PC-9 (cell line): ENCODE measurements around the gene CDH24. TPM values are rescaled to one million over a fixed set of nuclear protein-coding genes. Genes with fewer than 3 reads are reported as not detected.
A peak's percentile ranks its signal among the peaks of the same experiment; 100 is the strongest.

ENCODE experiments used
- BruUV-seq: library from RNA; stranded (reverse); fragments of 400-500 nt; replicated peaks from 2 replicates; lab custom pipeline; 2021; lab: Mats Ljungman, UMichigan
- CTCF ChIA-PET: fragments of 300-600 bp; sonication (Branson Sonifier 250); formaldehyde crosslinking; loops from one replicate; lab custom pipeline; 2022; ENCODE audit warnings: antibody characterized with exemption; lab: Charles Lee
- POLR2A ChIA-PET: fragments of 300-600 bp; sonication (Branson Sonifier 250); formaldehyde crosslinking; loops from one replicate; lab custom pipeline; 2022; ENCODE audit warnings: antibody characterized with exemption; ENCODE audit not compliant: unreplicated experiment; lab: Charles Lee
- DNase-seq, 2 experiments: peaks; one replicate each; pipeline versions ENCODE4 v3.0.0 to v3.0.0-alpha.2; 2015 to 2022; ENCODE audit warnings: mixed read lengths in 1 of 2
- H2AFZ ChIP-seq: fragments of 200-600 bp; sonication (generic); 2 replicates; pipeline ENCODE4 v1.8.1; 2017; ENCODE audit warnings: antibody characterized with exemption
- H3F3A ChIP-seq: fragments of 200-600 bp; sonication (generic); 2 replicates; pipeline ENCODE4 v1.8.1; 2017; ENCODE audit warnings: antibody characterized with exemption, mild to moderate bottlenecking, low read depth; ENCODE audit not compliant: insufficient read depth
- H3K27ac ChIP-seq: fragments of 200-600 bp; sonication (generic); 2 replicates; pipeline ENCODE4 v1.6.1; 2016; ENCODE audit warnings: mixed run types
- H3K27me3 ChIP-seq: fragments of 200-600 bp; sonication (generic); 2 replicates; pipeline ENCODE4 v1.6.1; 2016; ENCODE audit warnings: low read depth, mixed run types; ENCODE audit not compliant: insufficient read depth
- H3K36me3 ChIP-seq: fragments of 200-600 bp; sonication (generic); 2 replicates; pipeline ENCODE4 v1.6.1; 2016; ENCODE audit warnings: low read depth, mixed run types
- H3K4me1 ChIP-seq: fragments of 200-600 bp; sonication (generic); replicated peaks from 2 replicates; pipeline ENCODE4 v1.6.1; 2016; ENCODE audit warnings: mixed run types; ENCODE audit not compliant: insufficient read depth
- H3K4me2 ChIP-seq: fragments of 200-600 bp; sonication (generic); 2 replicates; pipeline ENCODE4 v1.6.1; 2017; ENCODE audit warnings: mixed run types
- H3K4me3 ChIP-seq: fragments of 200-600 bp; sonication (generic); 2 replicates; pipeline ENCODE4 v1.6.1; 2016; ENCODE audit warnings: mixed run types
- H3K79me2 ChIP-seq: fragments of 200-600 bp; sonication (generic); 2 replicates; pipeline ENCODE4 v1.6.1; 2017; ENCODE audit warnings: low read depth, mixed run types
- H3K9me2 ChIP-seq: fragments of 200-600 bp; sonication (generic); 2 replicates; pipeline ENCODE4 v1.8.1; 2017; ENCODE audit warnings: mild to moderate bottlenecking; ENCODE audit not compliant: insufficient read depth
- H3K9me3 ChIP-seq: fragments of 200-600 bp; sonication (generic); 2 replicates; pipeline ENCODE4 v1.8.1; 2016; ENCODE audit warnings: low read depth; ENCODE audit not compliant: insufficient read depth
- H4K20me1 ChIP-seq: fragments of 200-600 bp; sonication (generic); 2 replicates; pipeline ENCODE4 v1.8.1; 2017; ENCODE audit not compliant: insufficient read depth
- EZH2 ChIP-seq: fragments of 200-600 bp; sonication (generic); IDR thresholded peaks from 2 replicates; pipeline ENCODE4 v1.8.0; 2017; ENCODE audit warnings: antibody characterized with exemption, low read depth
- intact Hi-C: fragments of 100-400 bp; cut with micrococcal nuclease; formaldehyde crosslinking; loops from one replicate; pipeline ENCODE4 v1.10.0; 2022; ENCODE audit not compliant: unreplicated experiment
- total RNA-seq: library from RNA; stranded (reverse); gene quantifications from 2 replicates; pipeline ENCODE4 v1.2.3, GENCODE V29; 2021
- TF ChIP-seq, protein P1 (sequence below): fragments of 200-600 bp; sonication (generic); conservative IDR thresholded peaks from 2 replicates; pipeline ENCODE4 v1.6.1; 2017; ENCODE audit warnings: mixed run types, antibody characterized with exemption, mild to moderate bottlenecking, moderate library complexity

CDH24 gene
- total RNA-seq, 1 experiment from 2014 or later, result 16.4 TPM

DNA sequence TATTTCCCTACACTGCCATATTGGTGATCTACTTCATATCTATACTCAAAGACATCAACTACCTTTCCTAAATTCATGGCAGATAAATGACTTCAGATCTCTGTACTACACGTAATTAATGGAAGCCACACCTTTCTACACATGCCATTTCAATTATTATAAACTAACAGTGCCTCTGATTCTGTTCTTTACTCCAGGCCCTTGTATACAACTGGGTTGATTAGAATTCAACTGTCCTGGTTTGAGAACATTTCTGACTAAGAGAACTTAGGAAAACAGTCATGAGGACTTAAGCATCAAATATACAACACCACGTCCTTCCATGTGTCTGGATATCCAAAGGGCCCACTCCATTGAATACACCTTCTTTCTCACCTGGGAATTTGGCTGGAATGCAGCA is 35.8 kb upstream of the CDH24 start:
- BruUV-seq, result no TSS peak
- H4K20me1 ChIP-seq, result peaks cover 12% of the 10 kb centered on the region
- peaks cover 42% of the 10 kb centered on the region; the same call in 1 of the 2 replicates for H3K36me3 ChIP-seq
- H3F3A ChIP-seq, result peaks cover 8% of the 10 kb centered on the region
- no peak overlapping the region for H2AFZ ChIP-seq
- H3K27ac ChIP-seq, result no peak overlapping the region
- TF ChIP-seq EZH2, result no peak
- peaks cover 72% of the 10 kb centered on the region for H3K79me2 ChIP-seq
- H3K9me3 ChIP-seq, result no peaks in the 10 kb centered on the region
- H3K9me2 ChIP-seq, result no peaks in the 10 kb centered on the region
- H3K4me1 ChIP-seq, result peaks cover 25% of the 10 kb centered on the region
- CTCF ChIA-PET, result no interaction called here
- H3K4me2 ChIP-seq, result peak overlapping the region; percentile 98
- peak overlapping the region; percentile 98; the same call in 1 of the 2 replicates for H3K4me3 ChIP-seq
- DNase-seq, result no peak
- POLR2A ChIA-PET, result no interaction called here
- intact Hi-C loops, result no loop called here
- no peaks in the 10 kb centered on the region for H3K27me3 ChIP-seq

DNA sequence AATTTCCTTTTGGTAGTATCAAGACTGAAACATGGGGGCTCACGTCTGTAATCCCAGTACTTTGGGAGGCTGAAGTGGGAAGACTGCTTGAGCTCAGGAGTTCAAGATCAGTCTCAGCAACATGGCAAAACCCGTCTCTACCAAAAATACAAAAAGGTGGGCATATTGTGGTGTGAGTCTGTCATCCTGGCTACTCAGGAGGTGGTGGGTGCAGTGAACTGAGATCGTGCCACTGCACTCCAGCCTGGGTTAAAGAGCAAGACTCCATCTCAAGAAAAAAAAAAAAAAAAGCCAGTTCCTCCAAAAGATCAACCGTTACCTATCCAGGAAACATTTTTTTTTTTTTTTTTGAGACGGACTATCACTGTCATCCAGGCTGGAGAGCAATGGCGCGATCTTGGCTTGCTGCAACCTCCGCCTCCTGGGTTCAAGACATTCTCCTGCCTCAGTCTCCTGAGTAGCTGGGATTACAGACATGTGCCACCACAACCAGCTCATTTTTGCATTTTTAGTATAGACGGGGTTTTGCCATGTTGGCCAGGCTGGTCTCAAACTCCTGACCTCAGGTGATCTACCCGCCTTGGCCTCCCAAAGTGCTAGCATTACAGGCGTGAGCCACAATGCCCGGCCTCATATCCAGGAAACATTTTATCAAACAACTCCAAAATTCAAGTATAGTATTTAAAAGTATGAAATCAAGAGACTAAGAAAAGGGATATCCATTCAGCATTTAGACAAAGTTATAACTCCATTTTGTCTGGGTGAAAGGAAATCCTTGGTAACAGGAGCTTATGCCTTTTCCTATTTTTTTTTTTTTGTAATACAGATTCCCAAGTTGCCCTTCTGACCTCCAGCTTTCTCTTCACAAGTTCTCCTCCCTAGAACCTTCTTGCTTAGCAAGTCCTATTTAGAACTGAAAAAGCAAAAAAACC is 34.2 kb upstream of the CDH24 start:
- Histone ChIP-seq H3K4me3 (no peak overlapping the region), H3K36me3 (peaks cover 33% of the 10 kb centered on the region), H3K27me3 (no peaks in the 10 kb centered on the region), H3F3A (peaks cover 8% of the 10 kb centered on the region), H3K9me2 (no peaks in the 10 kb centered on the region), H3K79me2 (peaks cover 62% of the 10 kb centered on the region), H3K27ac (no peak overlapping the region), H4K20me1 (peaks cover 12% of the 10 kb centered on the region), H2AFZ (no peak overlapping the region), H3K4me2 (no peak overlapping the region), H3K4me1 (peaks cover 14% of the 10 kb centered on the region), H3K9me3 (no peaks in the 10 kb centered on the region)
- DNase-seq, result no peak
- BruUV-seq, result no TSS peak
- POLR2A ChIA-PET, result interaction anchor here (0.6 kb wide), 1 partner anchor 209 kb away, joined by 3 read pairs; no protein-coding TSS in a partner anchor
- TF ChIP-seq EZH2, result no peak
- TF ChIP-seq, protein P1, sequence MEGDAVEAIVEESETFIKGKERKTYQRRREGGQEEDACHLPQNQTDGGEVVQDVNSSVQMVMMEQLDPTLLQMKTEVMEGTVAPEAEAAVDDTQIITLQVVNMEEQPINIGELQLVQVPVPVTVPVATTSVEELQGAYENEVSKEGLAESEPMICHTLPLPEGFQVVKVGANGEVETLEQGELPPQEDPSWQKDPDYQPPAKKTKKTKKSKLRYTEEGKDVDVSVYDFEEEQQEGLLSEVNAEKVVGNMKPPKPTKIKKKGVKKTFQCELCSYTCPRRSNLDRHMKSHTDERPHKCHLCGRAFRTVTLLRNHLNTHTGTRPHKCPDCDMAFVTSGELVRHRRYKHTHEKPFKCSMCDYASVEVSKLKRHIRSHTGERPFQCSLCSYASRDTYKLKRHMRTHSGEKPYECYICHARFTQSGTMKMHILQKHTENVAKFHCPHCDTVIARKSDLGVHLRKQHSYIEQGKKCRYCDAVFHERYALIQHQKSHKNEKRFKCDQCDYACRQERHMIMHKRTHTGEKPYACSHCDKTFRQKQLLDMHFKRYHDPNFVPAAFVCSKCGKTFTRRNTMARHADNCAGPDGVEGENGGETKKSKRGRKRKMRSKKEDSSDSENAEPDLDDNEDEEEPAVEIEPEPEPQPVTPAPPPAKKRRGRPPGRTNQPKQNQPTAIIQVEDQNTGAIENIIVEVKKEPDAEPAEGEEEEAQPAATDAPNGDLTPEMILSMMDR, result no peak
- intact Hi-C loops, result no loop called here
- CTCF ChIA-PET, result no interaction called here

DNA sequence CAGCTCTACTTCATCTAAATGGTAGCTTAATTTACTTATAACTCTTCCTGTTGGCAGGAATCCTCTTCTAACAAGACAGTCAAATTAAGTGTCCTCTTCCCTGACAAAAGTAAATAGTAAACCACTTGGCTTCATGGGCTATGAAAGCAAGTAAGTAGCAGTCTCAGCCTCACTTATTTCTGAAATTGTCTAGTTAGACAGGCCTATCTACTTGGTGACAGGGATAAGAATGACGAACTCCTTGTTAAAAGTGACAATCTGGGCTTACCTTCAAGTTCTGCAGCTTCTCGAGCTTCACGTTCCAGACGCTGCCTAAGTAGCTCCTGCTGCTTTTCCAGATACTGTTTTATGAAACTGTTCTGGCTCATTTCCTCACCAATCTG is 32.9 kb upstream of the CDH24 start:
- no peak for DNase-seq
- Histone ChIP-seq H4K20me1 (peaks cover 12% of the 10 kb centered on the region), H2AFZ (no peak overlapping the region), H3K27me3 (no peaks in the 10 kb centered on the region), H3K4me2 (no peak overlapping the region), H3K27ac (no peak overlapping the region), H3K9me3 (no peaks in the 10 kb centered on the region), H3K4me3 (no peak overlapping the region), H3K36me3 (peaks cover 41% of the 10 kb centered on the region), H3F3A (no peaks in the 10 kb centered on the region), H3K4me1 (peaks cover 13% of the 10 kb centered on the region), H3K9me2 (no peaks in the 10 kb centered on the region), H3K79me2 (peaks cover 52% of the 10 kb centered on the region)
- intact Hi-C loops, result no loop called here
- POLR2A ChIA-PET, result no interaction called here
- CTCF ChIA-PET, result no interaction called here
- no TSS peak for BruUV-seq
- TF ChIP-seq, protein P1, result no peak
- TF ChIP-seq EZH2, result no peak
